HG02571 (cell line): ENCODE measurements around the gene TMEM33.

Experiments
- ATAC-seq: cut with Tn5 transposase; IDR thresholded peaks from one replicate; pipeline ENCODE4 v1.9.1; 2021; ENCODE audit warnings: mild to moderate bottlenecking, moderate library complexity; ENCODE audit not compliant: unreplicated experiment

Gene TMEM33

DNA sequence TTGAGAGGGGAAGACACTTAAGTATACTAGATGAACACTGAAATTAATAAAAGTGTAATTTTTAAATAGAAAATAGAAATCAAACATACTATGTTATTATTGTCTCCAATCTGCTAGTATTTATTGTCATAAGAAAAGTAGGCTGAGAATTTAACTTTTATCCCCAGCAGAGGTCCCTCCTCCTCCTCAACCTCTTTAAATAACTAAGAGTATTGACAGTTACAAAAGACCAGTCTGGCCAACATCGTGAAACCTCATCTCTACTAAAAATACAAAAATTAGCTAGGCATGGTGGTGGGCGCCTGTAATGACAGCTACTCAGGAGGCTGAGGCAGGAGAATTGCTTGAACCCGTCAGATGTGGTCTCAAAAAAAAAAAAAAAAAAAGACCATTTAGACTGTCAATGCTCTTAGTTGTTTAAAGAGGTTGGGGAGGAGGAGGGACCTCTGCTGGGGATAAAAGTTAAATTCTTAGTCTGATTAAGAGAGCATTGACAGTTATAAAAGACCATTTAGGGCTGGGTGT is 59.3 kb downstream of the TMEM33 start:
- no peak for ATAC-seq

DNA sequence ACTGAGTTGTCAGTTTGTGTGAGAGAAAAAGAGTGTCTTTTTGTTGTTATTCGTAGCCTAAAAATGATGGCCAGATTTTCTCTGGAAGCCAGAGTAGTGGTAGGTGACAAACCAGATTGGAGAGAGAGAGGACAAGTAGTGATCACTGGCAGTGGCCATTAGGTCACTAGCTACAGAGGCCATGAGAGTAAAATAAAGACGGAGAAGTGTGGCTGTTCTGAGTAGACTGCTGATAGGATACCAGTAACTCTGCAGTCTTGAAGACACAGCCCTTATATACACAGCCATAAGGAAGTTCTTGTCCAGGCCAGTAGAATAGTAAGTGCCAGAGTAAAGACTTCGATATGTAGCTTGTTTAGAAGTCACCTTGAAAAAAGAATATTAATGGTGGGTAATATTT is 62.8 kb downstream of the TMEM33 start:
- ATAC-seq, result no peak

DNA sequence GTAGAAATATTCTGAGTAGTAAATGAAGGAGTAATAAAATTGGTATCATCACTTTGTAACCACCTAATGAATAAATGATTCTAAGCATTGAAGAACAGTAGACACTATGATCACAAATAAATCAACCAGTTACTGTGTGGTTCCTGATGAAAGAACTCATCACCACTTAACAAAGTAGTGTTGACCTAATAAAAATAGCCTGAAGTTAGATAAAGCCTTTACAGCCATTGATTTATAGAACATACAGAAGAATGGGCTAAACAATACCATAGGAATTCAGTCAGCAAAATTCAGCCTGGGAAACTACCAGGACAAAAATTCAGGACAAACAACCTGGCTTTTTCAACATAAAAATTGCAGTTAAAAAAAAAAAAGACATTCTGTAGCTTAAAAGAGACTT is 64.1 kb downstream of the TMEM33 start:
- no peak for ATAC-seq

DNA sequence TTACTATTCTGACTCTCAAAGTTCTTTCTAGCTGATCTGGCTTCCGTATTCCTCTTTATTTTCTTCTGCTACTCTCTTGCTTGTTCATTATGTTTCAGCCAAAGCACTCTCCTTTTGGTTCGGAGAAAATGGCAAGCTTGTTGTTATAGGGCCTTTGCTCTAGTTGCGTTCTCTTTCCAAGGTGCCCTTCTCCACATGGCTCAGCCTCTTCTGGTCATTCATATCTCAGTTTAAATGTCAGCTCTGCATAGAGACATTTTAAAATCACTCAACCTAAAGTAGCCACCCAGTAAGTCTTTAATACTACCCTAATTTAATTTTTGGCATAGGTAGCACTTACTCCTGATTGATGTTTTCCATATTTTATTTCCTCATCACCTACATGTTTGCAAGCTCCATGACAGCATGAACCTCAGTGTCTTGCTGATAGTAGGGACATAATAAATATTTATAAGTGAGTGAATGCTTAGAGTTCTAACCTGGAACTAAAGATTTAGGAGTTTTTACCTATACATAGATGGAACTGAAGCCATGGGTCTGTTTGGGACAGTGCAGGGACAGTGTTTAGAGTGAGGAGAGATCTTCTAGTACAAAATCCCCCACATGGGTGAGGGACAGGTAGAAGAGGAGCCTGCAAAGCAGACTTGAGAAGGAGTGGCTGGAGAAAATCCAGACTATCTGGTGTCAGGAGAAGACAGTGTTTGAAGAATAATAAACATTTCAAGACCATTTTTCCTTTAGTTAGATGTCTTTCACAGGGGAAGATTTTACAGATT is 73.0 kb downstream of the TMEM33 start:
- no peak for ATAC-seq
